GM19025 (cell line): ENCODE results near the gene CMSS1.

Experiments used
- ATAC-seq: cut with Tn5 transposase; IDR thresholded peaks from one replicate; pipeline ENCODE4 v1.9.1; 2021; ENCODE audit warnings: mild to moderate bottlenecking, low read depth, moderate library complexity; ENCODE audit not compliant: unreplicated experiment

Gene CMSS1

DNA sequence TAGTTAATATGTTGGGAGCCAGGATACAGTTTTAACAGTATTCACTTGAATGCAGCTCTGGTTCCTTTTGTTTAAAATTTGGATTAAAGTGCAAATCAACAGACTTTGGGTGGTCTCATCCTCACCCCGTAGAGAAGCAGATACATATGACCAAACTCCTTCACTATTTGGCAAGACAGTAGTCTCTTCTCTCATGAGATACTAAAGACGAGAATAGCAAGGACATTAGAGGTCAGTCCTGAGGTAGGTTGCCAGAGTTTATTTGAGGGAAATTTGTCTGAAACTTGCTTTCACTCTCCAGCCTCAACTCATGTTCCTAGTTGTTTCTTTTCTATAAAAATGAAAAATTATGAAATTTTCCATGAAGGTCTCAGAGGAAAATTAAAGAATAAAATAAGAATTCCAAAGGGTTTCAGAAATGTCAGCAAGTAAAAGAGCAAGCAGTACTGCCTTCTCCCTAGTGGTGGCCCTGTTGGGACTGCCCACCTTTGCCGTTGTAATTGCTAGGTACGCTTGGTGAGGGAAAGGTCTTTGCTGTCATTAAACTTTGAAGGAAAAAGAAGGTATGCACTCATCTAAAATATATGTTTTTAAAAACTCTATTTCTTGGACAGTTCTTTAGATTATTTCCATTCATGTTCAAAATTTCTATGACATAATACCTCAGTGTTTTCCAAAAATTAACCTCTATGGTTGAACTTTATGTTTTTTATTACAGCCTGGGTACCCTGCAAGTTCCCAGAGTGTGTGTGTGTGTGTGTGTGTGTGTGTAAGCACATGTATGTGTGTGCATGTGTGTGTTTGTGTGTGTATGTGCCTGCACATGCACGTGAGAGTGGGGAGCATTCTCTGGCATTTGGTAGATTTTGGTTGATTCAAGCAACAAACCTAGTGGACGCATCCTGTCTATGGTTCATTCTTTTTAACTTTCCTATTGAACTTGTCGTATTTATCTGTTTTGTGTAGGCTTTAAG is 111.4 kb downstream of the CMSS1 start:
- ATAC-seq = no peak

- no peak for ATAC-seq
These were observed 112.1 kb downstream of the CMSS1 start for GRCh38 chr3:99929745-99930139.

DNA sequence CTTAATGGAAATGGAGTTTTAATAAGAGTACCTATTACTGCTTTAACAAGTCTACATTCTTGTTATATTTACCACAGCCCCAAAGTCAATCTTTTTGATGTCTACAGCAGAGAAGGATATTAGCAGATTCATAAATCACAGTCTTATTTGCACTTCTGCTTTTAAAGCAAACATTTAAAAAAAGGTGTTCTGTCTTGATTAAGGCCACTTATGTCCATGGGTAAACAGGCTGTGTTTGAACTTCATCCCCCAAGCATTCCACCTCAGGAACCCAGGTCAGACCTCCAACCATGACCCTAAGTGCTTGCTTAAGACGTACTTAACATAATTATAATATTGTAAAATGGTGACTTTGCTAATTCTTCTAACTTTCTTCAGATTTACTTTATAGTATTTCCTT is 113.4 kb downstream of the CMSS1 start:
- no peak for ATAC-seq

DNA sequence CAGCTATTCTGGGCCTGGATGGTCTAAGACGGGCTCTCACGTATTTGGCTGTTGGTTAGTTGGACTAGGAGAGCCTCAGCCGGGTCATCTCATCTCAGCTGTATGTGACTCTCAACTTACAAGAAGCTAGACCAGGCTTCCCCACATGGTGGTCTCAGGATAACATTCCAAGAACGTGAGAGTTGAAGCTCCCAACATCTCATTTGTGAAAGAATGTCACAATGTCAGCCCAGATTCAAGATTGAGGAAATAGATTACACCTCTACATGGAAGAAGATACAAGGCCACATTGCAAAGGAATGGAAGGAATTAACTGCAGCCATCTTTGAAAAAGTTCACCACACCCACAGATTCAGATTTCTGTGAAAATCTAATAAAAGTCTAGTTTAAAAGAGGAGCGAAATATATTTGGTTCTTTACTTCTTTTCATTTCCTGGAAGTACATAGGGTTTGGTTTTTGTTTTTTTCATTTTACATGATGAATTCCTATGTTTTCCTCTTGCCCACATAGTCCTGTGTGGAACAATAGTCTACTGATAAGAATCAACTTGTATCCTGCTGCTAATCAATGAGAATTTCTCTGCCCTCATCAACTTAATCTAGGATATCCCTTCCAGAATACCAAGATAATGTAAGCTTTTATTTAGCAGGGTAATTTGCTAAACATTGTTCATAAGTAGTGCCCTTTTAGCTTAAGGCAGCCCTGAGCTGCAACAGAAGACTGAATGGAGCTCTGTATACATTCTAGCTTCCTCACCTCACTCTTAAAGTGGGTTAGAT is 116.5 kb downstream of the CMSS1 start:
- ATAC-seq = no peak

- ATAC-seq = no peak
These were observed 117.5 kb downstream of the CMSS1 start for GRCh38 chr3:99934975-99935797.

DNA sequence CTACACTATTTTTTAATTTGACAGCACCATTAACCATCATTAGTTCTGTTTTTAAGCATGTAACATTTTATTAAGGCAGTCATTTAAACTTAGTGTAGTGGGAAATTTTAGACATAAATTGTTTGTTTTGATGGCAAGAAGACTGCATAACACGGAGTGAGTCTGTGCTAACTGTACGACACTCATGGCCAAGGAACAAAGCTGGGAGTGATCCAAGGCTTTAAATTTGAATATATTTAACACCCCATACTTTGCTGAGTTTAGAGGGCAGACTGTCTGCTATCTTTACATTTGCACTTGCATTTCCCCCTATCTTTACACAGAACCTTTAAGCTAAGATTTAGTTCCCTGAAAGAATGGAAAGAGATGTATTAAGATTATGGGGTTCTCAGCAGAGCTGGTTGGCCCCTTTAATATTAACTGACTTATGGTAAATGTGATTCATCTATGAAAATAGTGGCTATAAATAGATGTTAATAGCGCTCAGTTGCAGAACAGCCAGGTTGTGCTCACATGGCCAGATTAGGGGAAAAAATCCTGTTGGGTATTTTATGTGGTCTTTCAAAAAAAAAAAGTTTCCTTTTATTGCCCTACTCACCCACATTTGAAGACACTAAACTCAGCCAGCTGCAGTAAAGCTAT is 120.7 kb downstream of the CMSS1 start:
- ATAC-seq = peak; percentile 45

DNA sequence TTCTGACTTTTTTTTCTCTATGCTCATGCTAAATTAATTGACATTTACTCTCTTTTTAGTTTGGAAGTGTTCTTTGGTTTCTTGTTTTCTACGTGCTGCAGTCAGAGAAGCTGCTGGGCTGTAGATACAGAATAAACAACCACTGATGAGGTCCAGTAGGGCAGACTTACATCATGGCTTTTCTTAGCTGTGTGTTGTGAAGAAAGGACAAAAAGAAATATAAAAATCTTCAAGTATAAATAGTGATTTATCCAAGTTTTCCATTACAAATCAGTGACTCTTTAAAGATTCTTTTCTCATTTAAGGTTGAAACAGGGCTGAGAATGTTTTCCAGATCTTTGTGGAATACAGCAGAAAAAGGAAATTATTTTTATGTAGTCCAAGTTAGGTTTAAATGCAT is 122.2 kb downstream of the CMSS1 start:
- ATAC-seq = no peak

DNA sequence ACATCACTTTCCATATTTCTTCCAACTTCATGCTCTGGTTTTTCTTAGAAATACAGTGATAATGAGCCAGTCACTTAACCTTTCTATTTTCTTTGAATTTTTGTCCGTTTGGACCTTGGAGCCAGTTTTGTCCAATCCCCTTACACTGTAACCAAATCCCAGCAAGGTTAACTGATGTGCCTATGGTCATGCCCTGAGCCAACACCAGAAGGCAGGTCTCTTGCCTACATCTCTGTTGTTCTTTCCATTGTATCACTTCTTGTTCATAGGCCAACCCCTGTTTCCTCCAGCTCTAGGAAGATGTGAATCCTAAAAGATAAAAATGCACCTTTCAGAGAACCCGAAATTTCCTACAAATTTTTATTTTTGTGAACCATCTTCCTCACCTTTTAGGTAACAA is 122.7 kb downstream of the CMSS1 start:
- ATAC-seq = no peak

DNA sequence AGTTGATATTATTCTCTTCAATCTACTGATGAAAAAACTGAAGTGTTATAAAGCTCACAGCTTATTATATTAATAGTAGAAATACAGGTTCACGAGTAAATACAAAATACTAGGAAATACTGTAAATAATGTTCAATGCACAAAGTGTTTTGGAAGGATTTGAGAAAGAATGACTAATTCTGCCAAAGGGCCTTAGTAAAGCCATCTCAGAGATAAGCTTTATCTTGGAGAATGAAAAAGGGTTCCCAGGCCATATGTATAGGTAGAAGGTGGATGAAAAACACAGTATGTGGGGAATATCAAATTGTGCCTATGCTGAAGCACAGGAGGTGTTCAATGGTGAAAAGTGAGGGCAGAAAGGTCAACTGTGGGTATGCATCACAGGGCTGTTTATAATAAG is 123.5 kb downstream of the CMSS1 start:
- ATAC-seq = no peak

GRCh38 chr3:99943931-99944761 is 126.5 kb downstream of the CMSS1 start:
- no peak for ATAC-seq

DNA sequence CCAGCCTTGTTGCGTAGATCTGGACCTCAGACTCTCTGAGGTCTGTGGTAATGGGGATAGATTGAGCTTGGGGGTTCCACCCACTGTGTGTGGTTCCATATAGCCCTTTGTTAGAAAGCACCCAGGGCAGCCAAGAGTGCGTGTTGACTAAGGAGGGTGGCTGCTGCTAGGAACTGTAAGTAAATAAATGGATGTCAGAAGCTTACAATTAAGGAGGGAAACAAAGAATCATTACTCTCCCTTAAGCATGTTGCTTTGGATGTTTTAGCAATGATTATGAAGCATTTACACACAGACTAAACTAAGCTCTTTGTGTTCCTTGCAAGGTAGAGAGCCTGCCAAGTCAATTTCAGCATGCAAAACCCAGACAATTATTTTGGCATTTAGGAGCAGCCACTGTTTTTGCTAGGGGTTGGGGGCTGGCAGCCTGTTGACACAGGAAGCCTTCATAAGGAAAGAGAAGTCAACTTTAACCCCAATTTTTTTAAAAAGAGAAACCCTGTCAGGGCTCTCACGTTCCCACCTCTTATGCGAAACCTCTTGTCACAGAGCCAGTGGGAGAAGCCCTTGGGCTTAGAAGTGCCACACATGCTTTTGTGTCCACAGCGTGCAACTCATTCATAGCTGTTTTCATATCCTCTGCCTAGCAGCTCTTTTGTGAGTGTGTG is 127.8 kb downstream of the CMSS1 start:
- ATAC-seq = no peak

DNA sequence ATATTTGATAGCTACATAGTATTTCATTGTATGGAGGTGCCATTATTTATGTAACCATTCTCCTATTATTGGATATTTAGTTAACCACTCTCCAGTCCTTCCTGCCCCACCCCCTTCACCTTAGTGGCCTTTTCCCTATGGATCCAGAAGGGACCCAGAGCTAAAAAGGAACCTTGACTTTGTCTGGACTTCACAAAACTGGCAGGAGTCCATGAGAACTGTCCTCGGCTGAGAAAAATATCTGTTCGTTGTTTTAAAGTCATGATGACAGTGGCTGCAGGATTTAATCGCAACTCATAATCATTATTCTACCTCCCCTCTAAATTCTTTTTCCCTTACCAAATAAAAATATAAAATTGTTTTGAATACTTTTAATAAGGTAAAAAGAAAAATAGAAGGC is 129.7 kb downstream of the CMSS1 start:
- ATAC-seq = no peak

DNA sequence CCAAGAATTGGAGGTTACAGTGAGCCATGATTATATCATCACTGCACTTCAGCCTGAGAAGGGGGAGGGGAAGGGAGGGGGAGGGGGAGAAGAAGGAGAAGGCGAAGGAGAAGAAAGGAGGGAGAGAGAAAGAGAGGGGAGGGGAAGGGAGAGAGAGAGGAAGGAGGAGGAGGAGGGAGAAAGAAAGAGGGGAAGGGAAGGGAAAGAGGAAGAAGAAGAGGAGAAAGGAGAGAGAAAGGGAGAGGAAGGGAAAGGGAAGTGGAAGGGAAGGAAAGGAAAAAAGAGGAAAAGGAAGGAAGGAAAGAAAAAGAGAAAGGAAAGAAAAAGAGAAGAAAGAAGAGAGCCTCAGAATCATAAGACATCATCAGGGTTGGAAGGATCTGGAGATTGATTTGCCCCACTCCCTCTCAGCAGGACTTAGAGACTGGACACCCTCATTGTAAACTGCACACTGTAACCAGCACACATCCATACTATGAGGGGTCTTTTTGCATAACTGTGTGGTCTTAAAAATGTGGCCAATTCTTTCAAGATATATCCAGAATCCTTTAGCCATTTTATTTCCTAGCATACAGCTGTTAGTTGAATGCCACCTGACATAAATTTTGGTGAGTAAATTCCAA is 130.9 kb downstream of the CMSS1 start:
- no peak for ATAC-seq

GRCh38 chr3:99949956-99950670 is 132.5 kb downstream of the CMSS1 start:
- ATAC-seq = no peak

GRCh38 chr3:99950921-99951320 is 133.3 kb downstream of the CMSS1 start:
- no peak for ATAC-seq

GRCh38 chr3:99951701-99952100 is 134.0 kb downstream of the CMSS1 start:
- ATAC-seq = no peak

- no peak for ATAC-seq
These were observed 134.6 kb downstream of the CMSS1 start for GRCh38 chr3:99952306-99952705.

DNA sequence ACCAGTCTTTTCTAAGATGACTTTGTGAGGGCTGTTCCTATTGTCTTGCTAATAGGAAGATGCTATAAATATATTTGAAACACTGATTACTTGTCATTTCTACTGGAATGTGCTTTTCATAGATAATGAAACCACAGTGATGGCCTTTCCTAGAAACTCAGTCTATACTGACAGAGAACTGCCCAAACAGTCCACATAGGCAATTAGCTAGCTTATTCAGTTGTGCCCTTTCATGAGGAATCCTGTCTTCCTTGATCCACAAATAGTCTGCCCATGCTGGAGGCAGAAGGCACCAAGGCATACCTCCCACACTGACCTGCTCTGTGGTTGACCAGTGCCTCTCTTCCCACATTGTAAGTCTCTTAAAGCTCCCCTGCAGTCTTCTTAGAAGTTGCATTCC is 135.9 kb downstream of the CMSS1 start:
- no peak for ATAC-seq
